Measurements from ENCODE around the gene NMNAT2. TPM values are rescaled to one million over a fixed set of nuclear protein-coding genes. Genes with fewer than 3 reads are reported as not detected.
A peak's percentile ranks its signal among the peaks of the same experiment; 100 is the strongest.

NMNAT2 gene
- total RNA-seq, 1 experiment from 2014 or later = not detected

- H3K27ac ChIP-seq (ENCODE audit: low read depth, low read length) = no peak overlapping the region
- H3K9ac ChIP-seq (ENCODE audit: low read length) = no peak overlapping the region
- no peaks in the 10 kb centered on the region for H3K27me3 ChIP-seq (ENCODE audit: insufficient read depth, low read length)
- H3K9me3 ChIP-seq (ENCODE audit: control insufficient read depth in 1 of 2, insufficient read depth in 1 of 2, low read depth in 1 of 2, low read length in 2 of 2) = no peaks in the 10 kb centered on the region
- no peaks in the 10 kb centered on the region for H3K4me1 ChIP-seq (ENCODE audit: control insufficient read depth in 1 of 2, insufficient read depth in 2 of 2, low read length in 2 of 2)
- no peak overlapping the region for H3K4me3 ChIP-seq (replicated peaks in 1 of 2; ENCODE audit: low read depth in 1 of 2, low read length in 2 of 2)
- no peaks in the 10 kb centered on the region for H3K9me2 ChIP-seq (ENCODE audit: insufficient read depth)
- ChIA-PET POLR2A (no interaction called here), CTCF (interaction anchor here (1.2 kb wide), 1 partner anchor 25 kb away, joined by 5 read pairs; no protein-coding TSS in a partner anchor), RAD21 (ENCODE audit: low non-redundant PET in 1 of 2, low total read pairs in 2 of 2, uncharacterized antibody in 2 of 2, unreplicated experiment in 2 of 2) (no interaction called here)
- intact Hi-C loops (cut with micrococcal nuclease) = no loop called here
- no peak for ATAC-seq
- no peak for TF ChIP-seq TCF7L2 (IDR thresholded peaks at IDR 0.05; ENCODE audit: borderline replicate concordance, extremely low read depth, insufficient read depth, insufficient read length)
- TF ChIP-seq CEBPB (IDR thresholded peaks at IDR 0.05; ENCODE audit: low read depth) = no peak
- TF ChIP-seq EZH2phosphoT487 (IDR thresholded peaks at IDR 0.05; ENCODE audit: borderline replicate concordance) = no peak
- no peak for TF ChIP-seq POLR2AphosphoS5 (IDR thresholded peaks at IDR 0.05; ENCODE audit: low read depth, low read length)
- no peak for TF ChIP-seq YY1 (IDR thresholded peaks at IDR 0.05; ENCODE audit: extremely low read depth, insufficient replicate concordance, low read depth, low read length)
- TF ChIP-seq CBX3 (IDR thresholded peaks at IDR 0.05; ENCODE audit: low read depth) = no peak
- BruUV-seq (replicated peaks) = no TSS peak
- H2AFZ ChIP-seq (ENCODE audit: low read depth, low read length, poor library complexity, severe bottlenecking) = no peak overlapping the region
- no peak overlapping the region for H3K4me2 ChIP-seq (ENCODE audit: low read length)
- DNase-seq (ENCODE audit: low read depth, low spot score) = no peak
- no peaks in the 10 kb centered on the region for H3K79me2 ChIP-seq (ENCODE audit: insufficient read depth, low read length)
- no peaks in the 10 kb centered on the region for H4K20me1 ChIP-seq (ENCODE audit: insufficient read depth)
- H3K36me3 ChIP-seq (ENCODE audit: control insufficient read depth in 1 of 2, insufficient read depth in 2 of 2, low read length in 2 of 2) = no peaks in the 10 kb centered on the region
These were observed 158.3 kb downstream of the NMNAT2 start for GRCh38 chr1:183259924-183260323.

GRCh38 chr1:183255073-183255472, 163.1 kb downstream of the NMNAT2 start:
- no peaks in the 10 kb centered on the region for H3K36me3 ChIP-seq (ENCODE audit: control insufficient read depth in 1 of 2, insufficient read depth in 2 of 2, low read length in 2 of 2)
- H2AFZ ChIP-seq (ENCODE audit: low read depth, low read length, poor library complexity, severe bottlenecking) = no peak overlapping the region
- ATAC-seq = no peak
- H3K4me2 ChIP-seq (ENCODE audit: low read length) = no peak overlapping the region
- H3K9ac ChIP-seq (ENCODE audit: low read length) = no peak overlapping the region
- H3K4me1 ChIP-seq (ENCODE audit: control insufficient read depth in 1 of 2, insufficient read depth in 2 of 2, low read length in 2 of 2) = no peaks in the 10 kb centered on the region
- intact Hi-C loops (cut with micrococcal nuclease) = no loop called here
- H3K9me3 ChIP-seq (ENCODE audit: control insufficient read depth in 1 of 2, insufficient read depth in 1 of 2, low read depth in 1 of 2, low read length in 2 of 2) = peaks cover 0 to 4% of the 10 kb centered on the region in 2 experiments; a peak in 1 of 4 replicates
- no peaks in the 10 kb centered on the region for H3K27me3 ChIP-seq (ENCODE audit: insufficient read depth, low read length)
- ChIA-PET POLR2A (no interaction called here), CTCF (no interaction called here), RAD21 (ENCODE audit: low non-redundant PET in 1 of 2, low total read pairs in 2 of 2, uncharacterized antibody in 2 of 2, unreplicated experiment in 2 of 2) (no interaction called here)
- H3K9me2 ChIP-seq (ENCODE audit: insufficient read depth) = no peaks in the 10 kb centered on the region
- no peaks in the 10 kb centered on the region for H4K20me1 ChIP-seq (ENCODE audit: insufficient read depth)
- no peak overlapping the region for H3K4me3 ChIP-seq (replicated peaks in 1 of 2; ENCODE audit: low read depth in 1 of 2, low read length in 2 of 2)
- no peak overlapping the region for H3K27ac ChIP-seq (ENCODE audit: low read depth, low read length)
- H3K79me2 ChIP-seq (ENCODE audit: insufficient read depth, low read length) = no peaks in the 10 kb centered on the region
- BruUV-seq (replicated peaks) = no TSS peak
- DNase-seq (ENCODE audit: low read depth, low spot score) = no peak
- no peak for TF ChIP-seq SP1 (IDR thresholded peaks at IDR 0.05; ENCODE audit: low read depth)
- TF ChIP-seq POLR2A (IDR thresholded peaks at IDR 0.05; ENCODE audit: borderline replicate concordance, extremely low read depth, insufficient read depth, insufficient read length) = no peak
- TF ChIP-seq CBX3 (IDR thresholded peaks at IDR 0.05; ENCODE audit: low read depth) = peak; percentile 61; the same call in 1 of the 2 replicates
- TF ChIP-seq RAD21 (IDR thresholded peaks at IDR 0.05; ENCODE audit: low read depth) = no peak

Data from HCT116 (cell line).